Daoy (cell line): ENCODE data around the gene GRN. TPM values are rescaled to one million over a fixed set of nuclear protein-coding genes. Genes with fewer than 3 reads are reported as not detected.
"Not testable (repeated sequence)": the region's sequence is repeated elsewhere in the genome, so short reads cannot be mapped to it uniquely, and the experiment has no call there.

Source experiments
- DNase-seq: peaks from one replicate; pipeline ENCODE4 v3.0.0-alpha.2; 2015; ENCODE audit warnings: low read depth
- total RNA-seq: library from RNA; depleted of rRNA; stranded (reverse); fragments of >200 nt; shearing (Covaris generic); gene quantifications from 2 replicates; pipeline ENCODE4 v1.2.3, GENCODE V29; 2014

Gene GRN
- total RNA-seq, 1 experiment from 2014 or later, result 63.0 TPM

GRCh38 chr17:44346064-44346844 lies 1.2 kb downstream of the GRN start:
- no peak for DNase-seq

- not testable (repeated sequence) for DNase-seq
Observed at GRCh38 chr17:44347206-44348055, 2.3 kb downstream of the GRN start.

GRCh38 chr17:44348234-44348987 lies 3.3 kb downstream of the GRN start:
- DNase-seq, result peak; percentile 61

- no peak for DNase-seq
Observed at GRCh38 chr17:44348988-44349364, 3.9 kb downstream of the GRN start.

- no peak for DNase-seq
Observed at GRCh38 chr17:44349553-44350070, 4.5 kb downstream of the GRN start.

GRCh38 chr17:44350733-44351226 lies 5.7 kb downstream of the GRN start:
- peak; percentile 60 for DNase-seq

GRCh38 chr17:44351464-44351863 lies 6.4 kb downstream of the GRN start:
- DNase-seq, result no peak

- no peak for DNase-seq
Observed at GRCh38 chr17:44351961-44352827, 7.1 kb downstream of the GRN start.

- no peak for DNase-seq
Observed at GRCh38 chr17:44352828-44353671, 7.9 kb downstream of the GRN start.

GRCh38 chr17:44353672-44354331 lies 8.7 kb downstream of the GRN start:
- no peak for DNase-seq

- no peak for DNase-seq
Observed at GRCh38 chr17:44354582-44355561, 9.8 kb downstream of the GRN start.

GRCh38 chr17:44355642-44356099 lies 10.6 kb downstream of the GRN start:
- no peak for DNase-seq

- DNase-seq, result no peak
Observed at GRCh38 chr17:44356241-44356640, 11.1 kb downstream of the GRN start.

GRCh38 chr17:44358066-44358465 lies 13.0 kb downstream of the GRN start:
- no peak for DNase-seq

- DNase-seq, result no peak
Observed at GRCh38 chr17:44359006-44359405, 13.9 kb downstream of the GRN start.

GRCh38 chr17:44359458-44360143 lies 14.5 kb downstream of the GRN start:
- no peak for DNase-seq

- no peak for DNase-seq
Observed at GRCh38 chr17:44360144-44360533, 15.0 kb downstream of the GRN start.
